HAP-1 (cell line): ENCODE data around the gene CIB1.
"Not testable (repeated sequence)": the region's sequence is repeated elsewhere in the genome, so short reads cannot be mapped to it uniquely, and the experiment has no call there.

ENCODE experiments used
- DNase-seq, 2 experiments: peaks; one replicate each; pipeline ENCODE4 v3.0.0-alpha.2; 2016 to 2020; ENCODE audit warnings: low spot score in 2 of 2
- H3K27me3 ChIP-seq: fragments of 250-450 bp; sonication (Bioruptor Pico); 2 replicates; pipeline ENCODE4 v1.5.1; 2020; ENCODE audit warnings: low read depth, mild to moderate bottlenecking, moderate library complexity
- H3K36me3 ChIP-seq: fragments of 250-450 bp; sonication (Bioruptor Pico); replicated peaks from 2 replicates; pipeline ENCODE4 v1.5.1; 2020; ENCODE audit warnings: mild to moderate bottlenecking
- H3K4me1 ChIP-seq: fragments of 250-450 bp; sonication (Bioruptor Pico); 2 replicates; pipeline ENCODE4 v1.5.1; 2020; ENCODE audit warnings: mild to moderate bottlenecking
- H3K4me3 ChIP-seq: fragments of 250-450 bp; sonication (Bioruptor Pico); 2 replicates; pipeline ENCODE4 v1.5.1; 2020; ENCODE audit warnings: mild to moderate bottlenecking, moderate library complexity
- H3K9me3 ChIP-seq: fragments of 250-450 bp; sonication (Bioruptor Pico); 2 replicates; pipeline ENCODE4 v1.5.1; 2020; ENCODE audit warnings: mild to moderate bottlenecking, moderate library complexity
- in situ Hi-C: fragments of 300-500 bp; cut with MboI; formaldehyde crosslinking; loops from 3 replicates; pipeline ENCODE4 v1.14.3; 2020; ENCODE audit warnings: low sequenced_read_pairs, inconsistent platforms, mixed read lengths

CIB1 gene

GRCh38 chr15:90189781-90190467, 43.8 kb downstream of the CIB1 start:
- Histone ChIP-seq H3K9me3 (no peaks in the 10 kb centered on the region), H3K4me1 (no peaks in the 10 kb centered on the region; the same call in 1 of the 2 replicates)

GRCh38 chr15:90188914-90189748, 44.6 kb downstream of the CIB1 start:
- Histone ChIP-seq H3K9me3 (no peaks in the 10 kb centered on the region), H3K4me1 (peaks cover 3% of the 10 kb centered on the region), H3K4me3 (no peak overlapping the region), H3K36me3 (no peaks in the 10 kb centered on the region), H3K27me3 (no peaks in the 10 kb centered on the region)
- no peak for DNase-seq
- in situ Hi-C loops = no loop called here

More at GRCh38 chr15:90189781-90190467, 43.8 kb downstream of the CIB1 start:
- Histone ChIP-seq H3K36me3 (no peaks in the 10 kb centered on the region), H3K27me3 (no peaks in the 10 kb centered on the region), H3K4me3 (no peak overlapping the region)
- no peak for DNase-seq
- in situ Hi-C loops = no loop called here

- H3K36me3 ChIP-seq, H3K4me3 ChIP-seq, DNase-seq, in situ Hi-C loops, H3K4me1 ChIP-seq, H3K27me3 ChIP-seq, H3K9me3 ChIP-seq: not testable (repeated sequence)
These were observed 45.7 kb downstream of the CIB1 start for GRCh38 chr15:90188065-90188464.

- Histone ChIP-seq H3K9me3 (no peaks in the 10 kb centered on the region), H3K4me1 (peaks cover 3% of the 10 kb centered on the region), H3K4me3 (no peak overlapping the region), H3K36me3 (no peaks in the 10 kb centered on the region), H3K27me3 (no peaks in the 10 kb centered on the region)
- DNase-seq = no peak
- in situ Hi-C loops = no loop called here
These were observed 46.4 kb downstream of the CIB1 start for GRCh38 chr15:90187257-90187868.

- in situ Hi-C loops = no loop called here
- DNase-seq = peak; percentile 48 to 79
- H3K27me3 ChIP-seq = no peaks in the 10 kb centered on the region
- H3K4me1 ChIP-seq = peaks cover 3% of the 10 kb centered on the region
- H3K9me3 ChIP-seq = no peaks in the 10 kb centered on the region
- H3K36me3 ChIP-seq = no peaks in the 10 kb centered on the region
- H3K4me3 ChIP-seq = peak overlapping the region; percentile 62
These were observed 48.7 kb downstream of the CIB1 start for GRCh38 chr15:90184786-90185704.

GRCh38 chr15:90184119-90184785, 49.5 kb downstream of the CIB1 start:
- peak in 1 of 2 experiments; percentile 13 for DNase-seq
- Histone ChIP-seq H3K36me3 (no peaks in the 10 kb centered on the region), H3K9me3 (no peaks in the 10 kb centered on the region), H3K4me1 (peaks cover 3% of the 10 kb centered on the region), H3K4me3 (peak overlapping the region; percentile 62), H3K27me3 (no peaks in the 10 kb centered on the region)
- in situ Hi-C loops = no loop called here

- no peak for DNase-seq
- Histone ChIP-seq H3K4me1 (peaks cover 3% of the 10 kb centered on the region), H3K36me3 (no peaks in the 10 kb centered on the region), H3K4me3 (no peak overlapping the region), H3K9me3 (no peaks in the 10 kb centered on the region), H3K27me3 (no peaks in the 10 kb centered on the region)
- in situ Hi-C loops = no loop called here
These were observed 52.0 kb downstream of the CIB1 start for GRCh38 chr15:90181776-90182175.
